K562 (cell line): Measurements from ENCODE around the gene GRIK1. TPM values are rescaled to one million over a fixed set of nuclear protein-coding genes. Genes with fewer than 3 reads are reported as not detected.

Source experiments
- ELF1 ChIP-seq: fragments of 200-800 bp; sonication (Bioruptor generic); IDR thresholded peaks from 2 replicates; pipeline ENCODE4 v1.6.1; 2016; ENCODE audit warnings: missing genetic modification characterization, missing compliant biosample characterization
- PTRF ChIP-seq: fragments of 450-650 bp; IDR thresholded peaks from 2 replicates; pipeline ENCODE4 v1.6.1; 2016; ENCODE audit warnings: mild to moderate bottlenecking, missing genetic modification characterization, missing compliant biosample characterization
- WHSC1 ChIP-seq: IDR thresholded peaks from one replicate; pipeline ENCODE4 v1.6.1; 2012; ENCODE audit warnings: low read length, control low read depth, inconsistent platforms
- ZNF143 ChIP-seq: sonication (generic); formaldehyde crosslinking; IDR thresholded peaks from 2 replicates; pipeline ENCODE4 v1.9.0; 2022; ENCODE audit warnings: mild to moderate bottlenecking, missing genetic modification reagents
- ZNF347 ChIP-seq: fragments of 450-650 bp; formaldehyde crosslinking; IDR thresholded peaks from 2 replicates; pipeline ENCODE4 v1.4.0; 2020; ENCODE audit warnings: low read depth, mild to moderate bottlenecking, moderate library complexity
- polyA plus RNA-seq, 8 experiments: library from polyadenylated mRNA; depleted of rRNA in 4 of 8; stranded (reverse) in 5 of 8; unstranded in 3 of 8; fragments of >200 nt; fragmentation: Nextera tagmentation in 2 of 8; fragmentation: Illumina TruSeq in 1 of 8; extraction: Ambion mirVana in 2 of 8; extraction: Trizol in 1 of 8; gene quantifications; 2 replicates each; pipeline versions ENCODE4 v1.2.1 to v1.2.3, GENCODE V29; 2011 to 2014; ENCODE audit warnings: inconsistent platforms in 1 of 8, missing spikeins in 1 of 8
- total RNA-seq, 7 experiments: library from RNA; depleted of rRNA in 6 of 7; stranded (reverse); fragments of >200 nt in 6 of 7; fragmentation: Illumina TruSeq in 2 of 7; extraction: Trizol in 2 of 7; gene quantifications; 2 replicates each; pipeline versions ENCODE4 v1.2.1 to v1.2.3, GENCODE V29; 2011 to 2021; ENCODE audit warnings: low replicate concordance in 1 of 7
- TF ChIP-seq, protein P1 (sequence below): fragments of 150-350 bp; IDR thresholded peaks from 2 replicates; pipeline ENCODE4 v1.6.1; 2014; ENCODE audit warnings: low read depth, mild to moderate bottlenecking, low read length, borderline replicate concordance
- TF ChIP-seq, protein P2 (sequence below): fragments of 450-650 bp; IDR thresholded peaks from 2 replicates; pipeline ENCODE4 v1.6.1; 2016; ENCODE audit warnings: missing biosample characterization, missing genetic modification characterization
- TF ChIP-seq, protein P3 (sequence below), 2 experiments: IDR thresholded peaks in 1 of 2; conservative IDR thresholded peaks in 1 of 2; 2 replicates each; pipeline ENCODE4 v1.6.1; 2016; ENCODE audit warnings: low read depth in 2 of 2, mild to moderate bottlenecking in 1 of 2, missing compliant biosample characterization in 1 of 2, missing genetic modification characterization in 1 of 2, moderate library complexity in 1 of 2

Gene GRIK1
- total and polyA plus RNA-seq, 9 of the 15 experiments (the other 6 are each of a cell fraction or from before 2014, with no cell fraction given): 0.17 to 2.8 (median 0.53) TPM

DNA sequence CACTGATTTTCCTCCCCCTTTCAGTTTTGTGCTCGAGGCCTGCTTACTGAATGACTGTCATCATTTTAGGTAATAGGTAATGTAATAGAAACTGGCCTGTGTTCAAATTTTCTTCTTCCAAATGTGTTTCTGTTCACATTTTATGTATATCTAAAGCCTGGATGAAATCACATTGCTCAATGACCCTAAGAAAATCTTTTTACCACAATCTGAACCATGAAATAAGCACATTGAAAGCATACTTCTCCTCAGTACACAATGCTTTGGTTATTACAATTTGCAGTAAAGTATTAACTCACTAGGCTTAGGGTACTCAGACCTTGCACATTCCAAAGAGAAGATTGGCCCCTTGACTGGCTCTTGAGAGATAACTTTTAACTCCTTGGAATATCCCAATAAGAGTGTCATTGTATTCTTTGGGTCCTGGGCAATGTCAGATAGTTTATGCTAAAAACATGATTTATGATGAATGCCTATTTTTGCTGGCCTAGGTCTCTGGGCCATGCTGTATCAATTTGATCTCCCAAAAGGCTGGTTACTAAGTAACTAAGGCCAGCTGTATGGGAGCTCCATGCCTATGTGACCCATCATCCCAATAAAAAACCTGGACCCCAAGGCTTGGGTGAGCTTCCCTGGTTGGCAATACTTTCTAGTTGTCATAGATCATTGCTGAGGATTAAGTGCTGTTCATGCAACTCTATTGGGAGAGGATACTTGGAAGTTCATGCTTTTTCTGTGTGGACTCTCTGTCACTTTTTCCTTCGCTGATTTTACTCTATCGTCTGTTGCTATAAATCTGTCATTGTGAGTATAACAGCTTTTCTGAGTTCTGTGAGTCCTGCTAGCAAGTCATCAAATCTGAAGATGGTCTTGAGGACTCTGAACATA lies 293.9 kb downstream of the GRIK1 start (continued):
- TF ChIP-seq, protein P1, sequence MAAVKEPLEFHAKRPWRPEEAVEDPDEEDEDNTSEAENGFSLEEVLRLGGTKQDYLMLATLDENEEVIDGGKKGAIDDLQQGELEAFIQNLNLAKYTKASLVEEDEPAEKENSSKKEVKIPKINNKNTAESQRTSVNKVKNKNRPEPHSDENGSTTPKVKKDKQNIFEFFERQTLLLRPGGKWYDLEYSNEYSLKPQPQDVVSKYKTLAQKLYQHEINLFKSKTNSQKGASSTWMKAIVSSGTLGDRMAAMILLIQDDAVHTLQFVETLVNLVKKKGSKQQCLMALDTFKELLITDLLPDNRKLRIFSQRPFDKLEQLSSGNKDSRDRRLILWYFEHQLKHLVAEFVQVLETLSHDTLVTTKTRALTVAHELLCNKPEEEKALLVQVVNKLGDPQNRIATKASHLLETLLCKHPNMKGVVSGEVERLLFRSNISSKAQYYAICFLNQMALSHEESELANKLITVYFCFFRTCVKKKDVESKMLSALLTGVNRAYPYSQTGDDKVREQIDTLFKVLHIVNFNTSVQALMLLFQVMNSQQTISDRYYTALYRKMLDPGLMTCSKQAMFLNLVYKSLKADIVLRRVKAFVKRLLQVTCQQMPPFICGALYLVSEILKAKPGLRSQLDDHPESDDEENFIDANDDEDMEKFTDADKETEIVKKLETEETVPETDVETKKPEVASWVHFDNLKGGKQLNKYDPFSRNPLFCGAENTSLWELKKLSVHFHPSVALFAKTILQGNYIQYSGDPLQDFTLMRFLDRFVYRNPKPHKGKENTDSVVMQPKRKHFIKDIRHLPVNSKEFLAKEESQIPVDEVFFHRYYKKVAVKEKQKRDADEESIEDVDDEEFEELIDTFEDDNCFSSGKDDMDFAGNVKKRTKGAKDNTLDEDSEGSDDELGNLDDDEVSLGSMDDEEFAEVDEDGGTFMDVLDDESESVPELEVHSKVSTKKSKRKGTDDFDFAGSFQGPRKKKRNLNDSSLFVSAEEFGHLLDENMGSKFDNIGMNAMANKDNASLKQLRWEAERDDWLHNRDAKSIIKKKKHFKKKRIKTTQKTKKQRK: no peak
- TF ChIP-seq ZNF347 (CRISPR knock-in tag): no peak
- TF ChIP-seq, protein P2, sequence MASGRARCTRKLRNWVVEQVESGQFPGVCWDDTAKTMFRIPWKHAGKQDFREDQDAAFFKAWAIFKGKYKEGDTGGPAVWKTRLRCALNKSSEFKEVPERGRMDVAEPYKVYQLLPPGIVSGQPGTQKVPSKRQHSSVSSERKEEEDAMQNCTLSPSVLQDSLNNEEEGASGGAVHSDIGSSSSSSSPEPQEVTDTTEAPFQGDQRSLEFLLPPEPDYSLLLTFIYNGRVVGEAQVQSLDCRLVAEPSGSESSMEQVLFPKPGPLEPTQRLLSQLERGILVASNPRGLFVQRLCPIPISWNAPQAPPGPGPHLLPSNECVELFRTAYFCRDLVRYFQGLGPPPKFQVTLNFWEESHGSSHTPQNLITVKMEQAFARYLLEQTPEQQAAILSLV: no peak
- TF ChIP-seq, protein P3, sequence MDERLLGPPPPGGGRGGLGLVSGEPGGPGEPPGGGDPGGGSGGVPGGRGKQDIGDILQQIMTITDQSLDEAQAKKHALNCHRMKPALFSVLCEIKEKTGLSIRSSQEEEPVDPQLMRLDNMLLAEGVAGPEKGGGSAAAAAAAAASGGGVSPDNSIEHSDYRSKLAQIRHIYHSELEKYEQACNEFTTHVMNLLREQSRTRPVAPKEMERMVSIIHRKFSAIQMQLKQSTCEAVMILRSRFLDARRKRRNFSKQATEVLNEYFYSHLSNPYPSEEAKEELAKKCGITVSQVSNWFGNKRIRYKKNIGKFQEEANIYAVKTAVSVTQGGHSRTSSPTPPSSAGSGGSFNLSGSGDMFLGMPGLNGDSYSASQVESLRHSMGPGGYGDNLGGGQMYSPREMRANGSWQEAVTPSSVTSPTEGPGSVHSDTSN (CRISPR knock-in tag; IDR thresholded peaks at IDR 0.05; ENCODE audit: low read depth): no peak
- TF ChIP-seq, protein P3 (tag; conservative IDR thresholded peaks at IDR 0.05; ENCODE audit: low read depth): peak; percentile 93
- no peak for TF ChIP-seq WHSC1
- TF ChIP-seq ELF1 (tag): no peak
- 0 out of 2 replicates have a peak, but pooled peaks have one; percentile 10 for TF ChIP-seq PTRF (tag)
- TF ChIP-seq ZNF143 (CRISPR knock-in tag): no peak
- TF ChIP-seq, all 486 proteins: peak for 43
